GM21717 (cell line): ENCODE data around the gene LY6G5B.
A peak's percentile ranks its signal among the peaks of the same experiment; 100 is the strongest.

Experiments used
- ATAC-seq: cut with Tn5 transposase; IDR thresholded peaks from one replicate; pipeline ENCODE4 v1.9.1; 2021; ENCODE audit warnings: mild to moderate bottlenecking, moderate library complexity; ENCODE audit not compliant: unreplicated experiment

LY6G5B gene

DNA sequence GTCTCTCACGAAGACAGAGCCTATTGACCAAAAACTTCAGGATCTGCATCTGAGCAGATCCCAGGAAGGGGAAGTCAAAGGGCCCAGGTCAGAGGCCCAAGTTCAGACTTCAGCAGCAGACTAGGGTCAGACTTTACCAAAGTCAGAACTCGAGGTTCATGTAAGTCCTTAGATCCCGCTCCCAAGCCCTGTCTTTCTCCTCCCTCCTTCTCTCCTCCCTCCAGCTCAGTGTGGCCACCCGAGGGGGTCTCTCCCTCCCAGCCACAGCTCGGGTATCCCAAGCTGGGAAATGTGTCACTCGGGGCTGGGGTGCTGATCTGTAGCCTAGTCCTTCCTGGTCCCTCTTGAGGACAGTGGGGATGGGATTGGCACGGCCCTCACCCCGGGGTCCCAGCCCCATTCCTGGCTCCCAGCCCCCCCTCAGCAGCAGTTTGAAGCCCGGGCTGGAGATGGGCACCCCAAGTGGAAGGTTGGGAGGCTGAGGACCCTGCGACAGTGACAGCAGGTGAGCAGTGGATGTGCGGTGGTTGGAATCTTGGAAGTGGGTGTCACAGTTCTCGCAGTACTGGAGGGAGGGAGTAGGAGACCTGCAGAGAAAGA, 7.6 kb upstream of the LY6G5B start:
- no peak for ATAC-seq

DNA sequence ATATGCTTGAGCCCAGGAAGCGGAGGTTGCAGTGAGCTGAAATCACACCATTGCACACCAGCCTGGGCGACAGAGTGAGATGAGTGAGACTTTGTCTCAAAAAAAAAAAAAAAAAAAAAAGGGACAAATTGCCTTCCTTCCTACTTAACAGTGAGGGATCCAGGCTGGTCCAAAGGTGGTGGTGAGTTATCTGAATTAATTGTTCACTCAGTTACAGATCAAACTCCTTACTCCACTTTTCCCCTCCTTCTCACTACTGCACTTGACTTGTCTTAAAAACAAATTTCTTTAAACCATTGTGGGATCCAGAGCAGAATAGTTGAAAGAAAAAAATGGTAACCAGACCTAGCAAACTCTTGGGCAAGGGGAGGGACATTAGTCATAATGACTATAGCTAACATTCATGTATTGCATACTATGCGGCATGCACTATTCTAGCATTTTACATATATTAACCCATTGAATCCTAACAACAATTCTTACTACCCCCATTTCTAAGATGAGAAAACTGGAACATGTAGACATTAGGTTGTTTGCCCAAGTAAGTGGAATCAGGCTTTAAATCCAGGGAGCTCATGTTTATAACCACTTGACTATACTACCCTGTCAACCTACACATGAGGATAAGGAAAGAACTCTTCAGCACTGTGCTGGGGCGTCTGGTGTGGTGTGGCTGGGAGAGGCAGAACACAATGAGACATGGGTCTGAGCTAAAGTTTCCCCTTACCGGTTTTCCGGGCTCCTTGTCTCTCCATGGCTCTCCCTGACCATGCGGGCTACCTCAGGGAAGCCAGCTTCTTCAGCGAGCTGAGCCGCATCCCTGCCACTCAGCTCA, 6.4 kb upstream of the LY6G5B start:
- no peak for ATAC-seq

DNA sequence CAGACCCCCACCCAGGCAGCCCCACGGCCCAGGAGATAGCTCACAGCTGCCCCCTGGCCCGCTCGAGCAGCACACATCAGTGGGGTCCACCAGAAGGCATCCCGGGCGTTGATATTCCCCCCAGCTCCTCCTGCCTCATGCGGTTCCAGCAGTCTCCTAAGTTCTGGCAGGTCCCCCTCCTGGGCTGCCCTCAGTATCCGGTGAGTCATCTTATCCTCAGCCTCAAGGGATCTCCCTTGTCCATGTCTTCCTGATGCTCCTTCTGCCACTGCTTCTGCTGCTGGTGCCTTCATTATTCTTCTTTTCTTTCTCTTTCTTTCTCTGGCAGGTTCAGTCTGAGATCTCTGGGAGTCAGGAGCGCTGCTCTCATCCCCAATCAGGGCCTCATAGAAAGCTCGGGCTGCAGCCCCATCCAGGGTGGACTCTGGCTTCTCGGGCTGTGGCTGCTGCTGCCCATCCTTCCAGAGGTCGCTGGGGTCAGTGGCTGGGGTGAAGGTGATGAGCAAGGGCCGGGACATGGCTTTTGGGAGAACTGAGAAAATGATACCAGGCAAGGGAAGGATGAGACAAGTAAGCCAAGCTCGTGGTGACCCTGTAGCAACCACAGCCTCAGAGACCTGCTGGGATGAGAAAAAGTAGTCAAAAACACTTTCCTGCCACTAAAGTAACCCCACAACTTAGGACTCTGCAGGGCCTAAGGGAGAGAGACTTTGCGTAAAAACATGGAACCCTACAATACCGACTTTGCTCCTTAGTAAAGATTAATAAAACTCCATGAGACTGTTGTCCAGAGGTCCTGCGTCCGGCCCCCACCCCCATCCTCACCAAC, 5.6 kb upstream of the LY6G5B start:
- ATAC-seq, result no peak

DNA sequence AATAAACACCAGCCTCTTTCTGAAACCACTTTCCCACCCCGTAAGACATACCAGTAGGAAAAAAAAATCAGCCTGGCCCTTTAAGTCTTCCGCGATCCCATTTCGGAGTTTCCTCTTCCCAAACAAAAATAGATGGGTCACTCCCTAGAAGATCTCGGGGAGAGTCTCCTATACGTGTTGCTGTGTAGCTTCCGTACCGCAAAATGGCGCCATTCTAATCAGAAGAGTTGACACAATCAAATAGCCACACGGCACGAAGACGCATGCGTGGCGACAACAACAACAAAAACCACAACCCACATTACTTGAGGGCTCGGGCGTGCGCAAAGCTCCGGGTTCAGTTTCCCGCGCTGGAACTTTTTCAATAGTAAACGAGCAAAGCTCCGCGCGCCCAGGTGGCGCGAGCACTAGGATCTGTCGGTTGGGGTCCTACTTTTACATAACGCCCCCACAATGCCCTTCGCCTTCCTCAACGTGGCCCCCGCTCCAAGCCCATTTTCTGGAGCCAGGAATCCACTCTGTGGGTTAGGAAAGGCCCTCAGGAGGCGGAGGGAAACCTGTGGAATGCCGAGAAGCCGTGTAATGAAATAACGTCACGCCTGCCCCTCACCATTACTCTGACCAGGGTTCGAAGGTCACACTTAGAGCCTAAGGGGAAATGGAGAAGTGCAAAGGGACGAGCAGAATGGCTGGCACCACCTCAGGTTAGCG, 4.8 kb upstream of the LY6G5B start, which contains the start of gene GPANK1:
Gene GPANK1, minus strand, starts transcription at position 208 of the 711 bp plus-strand sequence. CDS start 519 bp downstream, outside the sequence.
- ATAC-seq, result no peak

DNA sequence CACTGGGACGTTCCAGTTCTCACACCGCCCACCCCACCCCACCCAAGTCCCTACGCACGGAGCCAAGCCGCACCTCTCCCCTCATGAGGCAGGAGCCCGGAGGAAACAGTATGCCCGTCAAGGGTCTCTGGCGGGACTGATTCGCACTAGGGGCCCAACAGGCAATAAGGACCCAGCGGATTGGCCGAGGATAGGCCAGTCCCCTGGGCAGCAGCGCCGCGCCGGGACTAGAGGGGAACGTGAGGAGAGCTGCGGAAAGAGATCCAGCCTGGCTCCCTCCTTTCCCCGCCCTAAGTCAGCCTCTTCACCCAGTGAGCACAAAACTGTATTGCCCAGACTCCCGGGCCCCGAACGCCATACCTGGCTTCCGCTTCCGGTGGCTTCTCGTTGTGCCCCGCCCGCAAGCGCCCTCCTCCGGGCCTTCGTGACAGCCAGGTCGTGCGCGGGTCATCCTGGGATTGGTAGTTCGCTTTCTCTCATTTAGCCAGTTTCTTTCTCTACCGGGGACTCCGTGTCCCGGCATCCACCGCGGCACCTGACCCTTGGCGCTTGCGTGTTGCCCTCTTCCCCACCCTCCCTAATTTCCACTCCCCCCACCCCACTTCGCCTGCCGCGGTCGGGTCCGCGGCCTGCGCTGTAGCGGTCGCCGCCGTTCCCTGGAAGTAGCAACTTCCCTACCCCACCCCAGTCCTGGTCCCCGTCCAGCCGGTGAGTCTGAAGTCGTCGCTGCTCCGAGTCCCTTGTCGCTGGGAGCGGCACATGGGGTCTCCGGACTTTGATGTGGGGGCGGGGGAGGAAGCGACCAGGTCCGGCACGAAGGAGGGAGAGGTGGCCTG, 4.1 kb upstream of the LY6G5B start, which contains the start of gene CSNK2B:
Gene CSNK2B, plus strand, starts transcription at position 580 of the 836 bp plus-strand sequence. CDS start 752 bp downstream, outside the sequence.
- peak; percentile 65 for ATAC-seq

DNA sequence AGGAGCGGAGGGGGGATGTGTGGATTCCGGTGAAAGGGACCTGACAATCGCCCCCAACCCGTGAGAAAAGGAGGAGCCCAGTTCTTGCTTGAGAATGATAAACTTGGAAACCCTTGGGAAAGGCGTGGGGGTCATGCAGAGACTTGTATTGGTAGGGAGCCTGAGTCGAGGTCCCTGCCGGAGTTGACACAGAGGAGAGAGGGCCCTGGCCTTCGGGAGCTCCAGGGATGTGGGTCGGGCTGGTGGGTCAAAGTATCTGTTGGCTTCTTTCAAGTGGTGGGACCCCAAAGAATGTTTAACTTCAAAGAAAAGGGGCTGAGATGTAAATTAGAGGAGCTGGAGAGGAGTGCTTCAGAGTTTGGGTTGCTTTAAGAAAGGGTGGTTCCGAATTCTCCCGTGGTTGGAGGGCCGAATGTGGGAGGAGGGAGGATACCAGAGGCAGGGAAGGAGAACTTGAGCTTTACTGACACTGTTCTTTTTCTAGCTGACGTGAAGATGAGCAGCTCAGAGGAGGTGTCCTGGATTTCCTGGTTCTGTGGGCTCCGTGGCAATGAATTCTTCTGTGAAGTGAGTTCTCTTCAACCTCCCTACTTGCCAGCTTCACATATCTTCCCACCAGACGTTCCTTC, 3.3 kb upstream of the LY6G5B start:
- ATAC-seq, result no peak

DNA sequence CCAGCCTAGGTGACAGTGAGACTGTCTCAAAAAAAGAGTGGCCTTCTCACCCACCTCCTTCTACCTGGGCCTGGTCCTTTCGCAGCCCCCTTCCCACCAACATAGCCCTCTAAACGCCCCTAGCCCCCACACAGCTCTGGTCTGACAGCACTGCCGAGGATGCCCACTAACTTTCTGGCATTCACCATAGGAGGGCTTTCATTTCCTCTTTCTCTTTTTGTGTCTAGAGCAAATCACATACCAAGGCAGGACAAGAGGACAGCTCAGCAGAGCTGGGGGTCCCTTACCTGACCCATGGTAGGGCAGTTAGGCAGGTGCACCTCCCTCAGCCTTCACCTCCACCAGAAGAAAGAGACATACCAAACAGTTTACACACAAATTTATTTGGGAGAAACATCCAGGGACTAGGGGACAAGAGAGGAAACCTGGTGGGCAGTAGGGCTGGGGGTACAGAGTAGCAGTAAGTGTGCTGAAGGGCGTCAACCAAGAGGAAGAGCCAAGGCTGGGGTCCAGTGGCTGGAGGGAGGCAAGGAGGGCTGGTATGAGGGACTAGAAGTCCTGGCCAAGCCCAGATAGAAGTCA, 6.6 kb downstream of the LY6G5B start:
- ATAC-seq, result no peak

DNA sequence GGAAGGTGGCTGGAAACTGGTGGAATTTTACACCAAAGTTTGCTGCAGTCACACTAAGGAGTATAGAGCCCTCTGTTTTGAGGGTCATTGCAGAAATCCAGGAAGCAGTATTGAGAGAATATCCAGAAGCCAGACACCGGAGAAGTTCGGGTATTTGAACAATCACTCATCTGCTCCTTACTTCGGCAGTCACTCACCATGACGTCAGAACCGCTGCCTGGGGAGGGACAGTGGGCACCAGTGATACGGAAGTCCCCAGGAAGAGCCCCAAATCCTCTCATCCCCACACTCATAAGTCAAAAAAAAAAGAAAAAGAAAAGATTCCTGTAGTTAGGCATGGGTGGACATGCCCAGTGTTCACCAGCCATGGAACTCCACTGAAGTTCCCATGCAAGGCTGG, 7.1 kb downstream of the LY6G5B start:
- ATAC-seq, result no peak

DNA sequence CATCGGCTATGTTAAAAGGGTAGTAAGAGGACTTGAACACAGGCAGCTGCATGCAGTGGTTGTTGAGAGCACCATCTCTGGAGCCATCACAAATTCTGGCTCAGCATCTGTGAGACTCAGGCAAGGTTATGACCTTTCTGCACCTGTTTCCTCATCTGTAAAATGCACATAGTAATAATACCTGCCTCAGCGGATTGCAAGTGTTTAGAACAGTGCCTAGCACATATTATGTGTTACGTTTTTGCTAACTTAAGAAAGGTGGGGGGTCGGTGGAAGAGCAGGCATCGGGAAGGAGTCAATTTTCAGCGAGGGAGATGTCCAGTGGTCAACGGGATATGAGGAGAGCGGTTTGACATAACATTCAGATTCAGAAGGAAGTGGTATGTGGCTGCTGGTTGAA, 8.2 kb downstream of the LY6G5B start:
- no peak for ATAC-seq

DNA sequence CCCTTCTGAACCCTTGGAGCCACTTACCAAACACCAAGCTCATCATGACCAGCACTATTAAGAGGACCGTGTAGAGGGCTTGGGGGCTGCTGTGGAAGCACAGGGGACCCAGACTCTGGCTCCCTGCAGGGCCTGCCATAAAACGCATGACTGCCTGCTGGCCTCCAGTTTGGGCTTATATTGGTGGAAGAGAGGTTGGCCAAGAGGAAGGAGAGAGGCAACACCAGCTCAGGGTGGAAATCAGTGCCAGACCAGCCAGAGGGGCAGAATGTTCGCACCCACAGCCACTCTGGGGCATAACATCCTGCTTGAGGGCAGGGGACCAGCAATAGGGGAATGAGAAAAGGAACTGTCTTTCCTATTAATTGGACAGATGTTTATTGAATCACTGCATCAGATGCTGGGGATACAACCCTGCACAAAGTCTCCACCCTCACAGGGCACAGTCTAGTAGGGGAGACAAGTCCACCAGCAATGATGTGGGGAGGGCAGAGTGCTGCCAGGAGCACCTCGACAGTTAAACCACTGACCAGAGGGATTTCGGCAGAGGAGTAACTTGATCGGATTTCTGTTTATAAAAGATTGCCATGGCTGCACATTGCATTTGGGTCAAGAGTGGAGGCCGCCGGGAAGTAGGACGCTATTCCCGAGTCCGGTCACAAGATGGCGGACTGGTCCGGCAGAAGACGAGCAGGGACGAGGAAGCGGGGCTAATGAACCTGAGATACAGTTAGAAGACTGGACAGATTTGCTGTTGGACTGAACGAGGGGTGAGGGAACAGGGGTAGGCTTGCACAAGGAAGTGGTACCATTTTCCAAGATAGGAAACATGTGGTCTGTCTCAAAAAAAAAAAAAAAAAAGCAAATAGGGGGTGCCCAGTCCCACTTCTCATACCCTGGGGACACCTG, 10.7 kb downstream of the LY6G5B start, which contains the start of gene LY6G5C:
Gene LY6G5C, minus strand, starts transcription at position 842 of the 909 bp plus-strand sequence. Its CDS starts 694 bp downstream, at position 148.
- ATAC-seq, result no peak

DNA sequence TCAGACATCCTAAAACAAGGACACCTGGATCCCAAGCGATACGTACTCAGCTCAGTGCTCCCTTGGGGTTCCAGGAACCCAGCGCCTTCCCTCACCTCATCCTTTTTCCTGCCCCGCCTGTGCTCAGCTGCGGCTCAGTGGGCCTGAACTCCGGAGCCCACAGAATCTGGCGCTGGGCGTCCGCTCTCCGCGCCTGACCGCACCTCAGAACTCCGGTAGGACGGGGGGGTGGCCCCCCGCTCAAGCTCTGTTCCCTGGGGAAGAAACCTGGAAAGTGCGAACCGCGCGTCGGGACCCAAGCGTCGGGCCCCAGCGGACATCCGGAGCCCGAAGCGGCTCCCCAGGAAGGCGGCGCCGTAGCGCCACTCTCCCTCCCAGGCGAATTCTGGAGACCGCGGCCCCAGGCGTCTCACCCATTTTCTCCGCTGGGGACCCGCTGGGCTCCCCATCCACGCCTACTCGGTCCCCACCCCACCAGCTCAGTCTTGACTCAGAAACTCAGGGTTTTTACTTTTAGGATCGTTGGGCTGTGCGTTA, 11.4 kb downstream of the LY6G5B start:
- no peak for ATAC-seq

DNA sequence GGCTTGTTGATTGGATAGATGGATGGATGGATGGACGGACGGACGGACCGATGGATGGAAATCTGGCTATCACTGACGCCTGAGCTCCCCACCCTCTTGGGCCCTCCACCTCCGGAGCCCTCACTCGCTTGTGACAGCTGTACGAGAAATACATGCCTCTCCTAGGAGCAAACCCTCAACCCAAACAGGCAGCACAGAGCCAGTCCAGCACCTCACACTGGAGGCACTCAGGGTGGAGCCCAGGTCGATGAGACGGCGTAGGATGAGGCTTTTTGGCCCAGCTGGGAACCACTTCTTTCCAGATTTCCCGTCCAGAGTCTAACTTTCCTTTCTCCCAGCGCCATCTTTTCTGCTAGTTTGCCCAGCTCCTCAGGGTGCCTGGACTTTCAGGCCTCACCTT, 13.8 kb downstream of the LY6G5B start:
- no peak for ATAC-seq

DNA sequence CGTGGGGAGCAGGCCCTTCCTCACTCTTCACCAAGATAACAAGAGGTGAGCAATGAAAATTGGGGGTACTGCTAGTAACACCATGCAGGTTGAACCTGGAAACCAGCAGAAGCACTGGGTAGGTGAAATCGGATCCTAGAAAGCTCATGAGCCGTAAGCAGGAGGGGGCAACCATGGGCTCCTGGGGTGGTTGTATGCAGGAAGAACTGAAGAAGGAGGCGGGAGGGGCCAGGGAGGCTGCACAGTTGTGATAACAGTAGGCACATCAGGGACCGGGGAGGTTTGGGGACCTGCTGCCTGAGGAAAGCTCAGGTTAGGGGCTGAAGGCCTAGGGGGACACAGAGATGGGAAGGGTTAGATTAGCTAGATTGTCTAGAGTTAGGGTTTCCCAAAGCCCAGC, 16.7 kb downstream of the LY6G5B start:
- no peak for ATAC-seq

DNA sequence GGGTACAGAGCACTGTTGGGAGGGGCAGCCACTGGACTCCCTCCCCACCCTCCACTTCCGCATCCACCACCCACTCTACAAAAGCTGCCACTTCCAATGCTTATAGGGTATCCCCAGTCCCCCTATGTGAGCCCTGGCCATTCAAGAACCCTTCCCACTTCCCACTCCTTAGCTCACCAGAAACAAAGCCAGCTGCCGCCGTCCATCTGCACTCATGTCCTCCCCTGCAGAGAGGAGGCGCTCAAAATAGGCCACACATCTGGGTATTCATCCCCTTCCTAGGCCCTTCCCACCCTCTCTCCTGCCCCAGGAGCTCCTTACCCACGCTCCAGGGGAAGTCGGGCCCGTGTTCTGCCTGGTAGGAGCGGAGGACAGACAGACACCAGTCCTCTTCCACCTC, 17.5 kb downstream of the LY6G5B start:
- ATAC-seq, result no peak

DNA sequence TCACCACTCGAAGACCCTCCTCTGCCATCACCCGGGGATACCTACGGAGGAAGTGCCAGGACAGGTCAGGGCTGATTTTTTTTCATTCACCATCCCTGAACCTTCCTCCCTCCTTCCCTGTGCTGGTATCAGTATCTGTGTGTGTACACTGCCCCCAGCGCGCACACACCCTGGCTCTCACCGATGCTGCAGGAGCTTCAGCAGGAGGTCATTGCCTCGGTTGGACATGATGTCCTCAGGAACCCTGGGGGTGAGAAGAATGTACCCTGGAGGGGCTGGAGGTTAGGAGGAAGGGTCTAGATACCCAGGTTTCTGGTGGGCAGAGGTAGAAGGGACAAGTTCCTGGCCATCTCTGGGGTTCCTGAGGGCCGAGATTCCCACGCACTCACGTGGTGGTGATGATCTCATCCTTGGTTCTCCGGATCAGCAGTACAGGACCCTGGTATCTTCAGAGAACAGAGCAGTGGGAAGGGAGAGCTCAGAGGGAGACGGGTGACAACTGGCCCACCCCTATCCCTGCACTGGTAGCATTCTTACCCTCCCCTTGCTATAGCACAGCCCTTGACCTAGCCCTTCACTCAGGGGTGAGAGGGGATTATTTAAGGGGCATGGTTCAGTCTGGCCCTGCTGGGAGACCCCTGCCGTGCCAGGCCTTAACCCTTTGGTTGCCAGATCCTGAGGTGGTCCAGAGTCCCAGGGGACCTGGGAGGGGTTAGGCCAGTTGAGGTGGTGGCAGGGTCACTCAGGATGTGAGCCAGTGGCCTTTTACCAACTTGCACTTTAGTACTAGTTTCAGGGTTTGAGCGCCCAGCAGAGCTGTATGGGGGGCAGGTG, 18.3 kb downstream of the LY6G5B start:
- no peak for ATAC-seq

DNA sequence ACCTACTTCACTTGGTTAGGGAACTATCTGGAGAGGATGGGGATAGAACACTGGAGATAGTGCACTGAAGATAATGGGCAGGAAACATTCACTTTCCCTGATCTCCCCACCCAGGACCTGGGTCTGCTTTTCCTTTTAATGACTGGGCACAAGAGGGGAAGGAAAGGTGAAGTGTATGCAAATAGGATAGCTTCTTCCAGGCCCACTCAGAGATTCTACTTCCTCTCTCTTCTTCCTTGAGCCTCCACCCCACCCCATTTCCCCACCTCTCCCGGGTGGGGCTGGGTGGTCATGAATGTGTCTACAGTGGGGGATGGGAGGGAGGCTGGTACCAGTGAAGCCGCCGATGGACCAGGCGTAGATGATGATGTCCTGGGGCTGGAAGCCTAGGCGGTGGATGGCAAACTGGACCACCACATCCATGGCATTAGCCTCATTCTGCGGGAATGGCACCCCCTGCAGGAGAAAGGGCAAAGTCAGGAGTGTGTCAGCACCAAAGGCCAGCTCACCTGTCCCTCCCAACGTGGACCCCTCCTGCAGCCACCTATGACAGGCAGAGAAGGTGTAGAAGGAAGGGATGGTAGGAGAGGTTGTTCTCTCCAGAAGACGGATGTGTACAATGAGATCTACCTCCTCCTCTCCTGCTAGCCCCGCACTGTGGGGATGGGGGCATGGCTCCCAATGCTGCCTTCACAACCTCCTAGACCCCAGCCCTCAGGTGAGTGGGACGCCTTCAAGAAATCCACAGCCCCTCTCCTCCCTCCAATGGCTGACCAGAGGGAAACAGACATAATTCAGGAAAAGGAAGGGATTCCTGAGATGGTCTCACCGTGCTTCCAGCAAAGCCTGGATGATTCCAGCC, 19.7 kb downstream of the LY6G5B start:
- ATAC-seq, result no peak
